AG09309 (cell line): ENCODE data around the gene CCDC27.
"Not testable (repeated sequence)": the region's sequence is repeated elsewhere in the genome, so short reads cannot be mapped to it uniquely, and the experiment has no call there.

Experiments
- DNase-seq: peaks from one replicate; pipeline ENCODE4 v3.0.0-alpha.2; 2010; ENCODE audit warnings: low read depth
- H3K4me3 ChIP-seq: 2 replicates; pipeline ENCODE4 v1.5.1; 2011; ENCODE audit warnings: mild to moderate bottlenecking, low read depth, low read length, moderate library complexity; ENCODE audit not compliant: control insufficient read depth
- TF ChIP-seq, protein P1 (sequence below): IDR thresholded peaks from 2 replicates; pipeline ENCODE4 v1.5.1; 2011; ENCODE audit warnings: mild to moderate bottlenecking, low read depth, low read length, inconsistent platforms; ENCODE audit not compliant: insufficient read depth, control insufficient read depth; ENCODE audit errors: missing control alignments

The CCDC27 gene

DNA sequence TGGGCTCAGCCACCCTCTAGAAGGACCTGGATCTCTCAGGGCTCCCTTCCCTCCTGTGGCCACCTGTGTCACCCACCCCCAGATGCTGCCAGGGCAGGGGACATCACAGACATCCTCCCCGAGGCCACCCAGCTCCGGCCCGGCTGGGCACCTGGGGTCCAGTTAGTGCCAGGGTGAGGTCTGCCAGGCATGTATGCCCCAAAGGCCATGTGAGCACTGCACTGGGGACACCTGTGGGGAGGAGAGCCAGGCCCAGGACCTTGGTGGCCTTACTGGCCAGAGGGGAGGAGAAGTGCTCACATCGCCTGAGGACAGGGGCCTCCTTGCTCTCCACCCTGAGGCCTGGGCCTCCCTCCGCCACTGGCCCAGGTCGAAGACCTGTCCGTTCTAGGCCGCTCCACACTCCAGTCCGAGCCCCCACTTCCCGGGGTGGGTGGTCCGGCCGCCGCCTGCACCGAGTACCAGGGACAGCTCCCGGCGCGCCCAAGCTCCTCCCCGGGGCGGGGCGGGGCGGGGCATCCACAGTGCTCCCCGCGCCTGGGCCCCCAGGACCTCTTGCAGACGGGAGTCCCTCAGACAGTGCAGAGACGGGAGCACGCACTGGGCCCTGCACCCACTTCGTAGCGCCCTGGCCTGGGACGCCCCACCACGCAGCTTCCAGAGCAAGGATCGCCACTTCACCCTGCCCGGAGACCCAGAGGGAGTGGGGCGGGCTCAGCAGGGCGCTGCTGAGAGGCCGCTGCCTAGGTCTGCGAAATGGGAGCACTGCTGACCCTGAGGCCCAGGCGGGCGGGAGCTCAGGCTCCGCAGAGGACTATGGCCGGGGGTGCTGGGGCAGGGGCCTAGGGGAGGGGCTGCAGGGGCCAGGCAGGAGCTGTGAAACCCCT lies 34.3 kb upstream of the CCDC27 start:
- TF ChIP-seq, protein P1, sequence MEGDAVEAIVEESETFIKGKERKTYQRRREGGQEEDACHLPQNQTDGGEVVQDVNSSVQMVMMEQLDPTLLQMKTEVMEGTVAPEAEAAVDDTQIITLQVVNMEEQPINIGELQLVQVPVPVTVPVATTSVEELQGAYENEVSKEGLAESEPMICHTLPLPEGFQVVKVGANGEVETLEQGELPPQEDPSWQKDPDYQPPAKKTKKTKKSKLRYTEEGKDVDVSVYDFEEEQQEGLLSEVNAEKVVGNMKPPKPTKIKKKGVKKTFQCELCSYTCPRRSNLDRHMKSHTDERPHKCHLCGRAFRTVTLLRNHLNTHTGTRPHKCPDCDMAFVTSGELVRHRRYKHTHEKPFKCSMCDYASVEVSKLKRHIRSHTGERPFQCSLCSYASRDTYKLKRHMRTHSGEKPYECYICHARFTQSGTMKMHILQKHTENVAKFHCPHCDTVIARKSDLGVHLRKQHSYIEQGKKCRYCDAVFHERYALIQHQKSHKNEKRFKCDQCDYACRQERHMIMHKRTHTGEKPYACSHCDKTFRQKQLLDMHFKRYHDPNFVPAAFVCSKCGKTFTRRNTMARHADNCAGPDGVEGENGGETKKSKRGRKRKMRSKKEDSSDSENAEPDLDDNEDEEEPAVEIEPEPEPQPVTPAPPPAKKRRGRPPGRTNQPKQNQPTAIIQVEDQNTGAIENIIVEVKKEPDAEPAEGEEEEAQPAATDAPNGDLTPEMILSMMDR, result no peak
- no peak overlapping the region for H3K4me3 ChIP-seq
- no peak for DNase-seq

DNA sequence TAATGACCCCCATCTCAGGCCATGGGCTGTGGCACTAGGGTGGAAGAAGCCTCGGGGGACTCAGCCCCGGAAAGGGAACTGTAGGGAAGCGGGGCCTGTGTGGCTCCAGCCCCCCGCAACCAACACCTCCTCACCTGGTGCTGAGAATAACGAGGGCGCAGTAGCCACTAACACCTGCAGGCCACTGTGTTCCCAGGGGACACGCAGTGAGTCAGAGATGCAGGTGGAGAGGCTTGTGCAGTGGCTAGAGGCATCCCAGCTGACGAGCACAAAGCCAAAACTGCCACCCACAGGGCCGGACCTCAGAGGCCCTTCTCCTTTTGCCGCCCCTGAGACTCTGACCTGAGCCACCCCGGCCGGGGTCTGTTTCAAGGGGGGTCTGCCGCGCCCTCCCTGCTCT lies 33.5 kb upstream of the CCDC27 start:
- no peak for DNase-seq
- TF ChIP-seq, protein P1, result no peak
- H3K4me3 ChIP-seq, result no peak overlapping the region

DNA sequence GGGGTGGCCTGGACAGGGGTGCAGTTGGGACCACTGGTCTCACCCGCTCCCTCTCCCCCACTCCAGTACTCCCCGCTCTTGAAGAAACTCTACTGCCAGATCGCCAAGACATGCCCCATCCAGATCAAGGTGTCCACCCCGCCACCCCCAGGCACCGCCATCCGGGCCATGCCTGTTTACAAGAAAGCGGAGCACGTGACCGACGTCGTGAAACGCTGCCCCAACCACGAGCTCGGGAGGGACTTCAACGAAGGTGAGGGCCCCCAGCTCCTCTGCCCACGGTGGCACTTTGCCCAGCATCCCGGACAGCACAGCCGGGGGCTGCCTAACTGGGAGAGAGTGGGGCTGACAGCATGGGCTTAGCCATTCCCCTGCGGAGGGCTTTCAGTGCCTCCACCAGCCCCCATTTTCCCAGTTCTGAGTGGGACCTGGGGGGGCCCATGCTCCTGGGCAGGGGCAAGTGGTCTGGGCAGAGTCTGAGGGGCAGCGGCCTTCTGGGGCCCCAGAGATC lies 30.2 kb upstream of the CCDC27 start:
- no peak for DNase-seq
- no peak overlapping the region for H3K4me3 ChIP-seq
- TF ChIP-seq, protein P1, result no peak

DNA sequence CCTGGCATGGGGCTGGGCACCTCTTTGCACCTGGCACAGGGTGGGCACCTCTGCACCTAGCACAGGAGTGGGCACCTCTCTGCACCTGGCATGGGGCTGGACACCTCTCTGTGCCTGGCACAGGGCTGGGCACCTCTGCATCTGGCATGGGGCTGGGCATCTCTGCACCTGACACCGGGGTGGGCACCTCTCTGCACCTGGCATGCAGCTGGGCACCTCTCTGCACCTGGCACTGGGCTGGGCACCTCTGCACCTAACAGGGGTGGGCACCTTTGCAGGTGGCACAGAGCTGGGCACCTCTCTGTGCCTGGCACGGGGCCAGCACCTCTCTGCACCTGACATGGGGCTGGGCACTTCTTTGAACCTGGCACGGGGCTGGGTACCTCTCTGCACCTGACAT lies 29.4 kb upstream of the CCDC27 start:
- no peak overlapping the region for H3K4me3 ChIP-seq
- TF ChIP-seq, protein P1, result no peak
- DNase-seq, result no peak

DNA sequence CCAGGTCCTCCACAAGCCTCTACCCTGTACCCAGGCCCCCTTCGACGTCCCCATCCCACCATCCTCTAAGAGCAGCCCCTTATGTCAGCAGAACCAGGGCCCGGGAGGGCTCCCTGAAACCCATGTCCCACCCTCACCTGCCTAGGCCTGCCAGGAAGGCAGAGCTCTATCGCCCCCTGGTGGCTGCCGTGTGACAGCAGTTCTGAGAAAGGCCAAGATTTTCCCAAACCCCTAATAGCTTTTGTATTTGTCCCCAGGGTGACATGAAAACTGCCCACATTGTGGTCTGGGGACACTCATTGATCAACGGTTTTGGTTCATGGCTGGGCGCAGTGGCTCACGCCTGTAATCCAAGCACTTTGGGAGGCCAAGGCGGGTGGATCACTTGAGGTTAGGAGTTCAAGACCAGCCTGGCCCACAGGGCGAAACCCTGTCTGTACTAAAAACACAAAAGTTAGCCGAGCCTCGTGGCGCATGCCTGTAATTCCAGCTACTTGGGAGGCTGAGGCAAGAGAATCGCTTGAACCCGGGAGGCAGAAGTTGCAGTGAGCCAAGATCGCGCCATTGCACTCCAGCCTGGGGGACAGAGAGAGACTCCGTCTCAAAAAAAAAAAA lies 27.7 kb upstream of the CCDC27 start:
- DNase-seq, H3K4me3 ChIP-seq: not testable (repeated sequence)
- TF ChIP-seq, protein P1, result peak; percentile 97

DNA sequence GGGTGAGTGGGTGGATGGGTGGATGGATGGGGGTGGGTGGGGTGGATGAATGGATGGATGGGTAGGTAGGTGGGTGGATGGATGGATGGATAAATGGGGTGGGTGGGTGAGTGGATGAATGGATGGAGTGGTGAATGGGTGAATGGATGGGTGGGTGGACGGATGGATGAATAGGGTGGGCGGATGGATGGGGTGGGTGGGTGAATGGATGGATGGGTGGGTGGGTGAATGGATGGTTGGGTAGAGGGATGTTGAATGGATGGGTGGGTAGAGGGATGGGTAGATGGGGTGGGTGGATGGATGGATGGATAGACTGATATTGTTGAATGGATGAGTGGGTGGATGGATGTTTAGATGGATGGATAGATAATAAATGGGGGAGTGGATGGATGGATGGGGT lies 26.9 kb upstream of the CCDC27 start:
- TF ChIP-seq, protein P1, result no peak
- no peak overlapping the region for H3K4me3 ChIP-seq

More for the DNA sequence above, 26.9 kb upstream of the CCDC27 start:
- no peak for DNase-seq
